ENCODE data around the gene TASP1.

TASP1 gene

DNA sequence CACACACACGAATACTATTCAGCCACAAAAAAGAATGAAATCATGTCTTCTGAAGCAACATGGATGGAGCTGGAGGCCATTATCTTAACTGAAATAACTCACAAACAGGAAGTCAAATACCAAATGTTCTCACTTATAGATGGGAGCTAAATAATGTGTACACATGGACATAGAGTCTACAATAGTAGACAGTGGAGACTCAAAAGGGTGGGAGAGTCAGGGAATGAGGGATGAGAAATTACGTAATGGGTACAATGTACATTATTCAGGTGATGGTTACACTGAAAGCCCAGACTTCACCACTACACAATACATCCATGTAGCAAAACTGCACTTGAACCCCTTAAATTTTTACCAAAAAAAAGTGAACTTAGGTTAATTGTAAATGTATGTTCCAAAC, 160.4 kb downstream of the TASP1 start:
- H3K4me3 ChIP-seq (replicated peaks; ENCODE audit: low read depth, low read length) = no peak overlapping the region
- no peak for DNase-seq (ENCODE audit: extremely low read depth, low read depth)
- TF ChIP-seq, protein P1, sequence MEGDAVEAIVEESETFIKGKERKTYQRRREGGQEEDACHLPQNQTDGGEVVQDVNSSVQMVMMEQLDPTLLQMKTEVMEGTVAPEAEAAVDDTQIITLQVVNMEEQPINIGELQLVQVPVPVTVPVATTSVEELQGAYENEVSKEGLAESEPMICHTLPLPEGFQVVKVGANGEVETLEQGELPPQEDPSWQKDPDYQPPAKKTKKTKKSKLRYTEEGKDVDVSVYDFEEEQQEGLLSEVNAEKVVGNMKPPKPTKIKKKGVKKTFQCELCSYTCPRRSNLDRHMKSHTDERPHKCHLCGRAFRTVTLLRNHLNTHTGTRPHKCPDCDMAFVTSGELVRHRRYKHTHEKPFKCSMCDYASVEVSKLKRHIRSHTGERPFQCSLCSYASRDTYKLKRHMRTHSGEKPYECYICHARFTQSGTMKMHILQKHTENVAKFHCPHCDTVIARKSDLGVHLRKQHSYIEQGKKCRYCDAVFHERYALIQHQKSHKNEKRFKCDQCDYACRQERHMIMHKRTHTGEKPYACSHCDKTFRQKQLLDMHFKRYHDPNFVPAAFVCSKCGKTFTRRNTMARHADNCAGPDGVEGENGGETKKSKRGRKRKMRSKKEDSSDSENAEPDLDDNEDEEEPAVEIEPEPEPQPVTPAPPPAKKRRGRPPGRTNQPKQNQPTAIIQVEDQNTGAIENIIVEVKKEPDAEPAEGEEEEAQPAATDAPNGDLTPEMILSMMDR (IDR thresholded peaks at IDR 0.05; ENCODE audit: low read depth, low read length, missing control alignments) = no peak

DNA sequence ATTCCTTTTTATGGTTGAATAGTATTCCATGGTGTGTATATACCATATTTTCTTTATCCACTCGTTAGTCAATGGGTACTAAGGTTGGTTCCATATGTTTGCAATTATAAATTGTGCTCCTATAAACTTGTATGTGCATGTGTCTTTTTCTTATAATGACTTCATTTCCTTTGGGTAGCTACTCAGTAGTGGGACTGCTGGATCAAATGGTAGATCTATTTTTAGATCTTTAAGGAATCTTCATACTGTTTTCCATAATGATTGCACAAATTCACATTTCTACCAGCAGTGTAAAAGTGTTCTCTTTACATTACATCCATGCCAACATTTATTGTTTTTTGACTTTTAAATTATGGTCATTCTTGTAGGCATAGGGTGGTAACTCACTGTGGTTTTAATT, 164.3 kb downstream of the TASP1 start:
- no peak for DNase-seq (ENCODE audit: extremely low read depth, low read depth)
- no peak overlapping the region for H3K4me3 ChIP-seq (replicated peaks; ENCODE audit: low read depth, low read length)
- TF ChIP-seq, protein P1 (IDR thresholded peaks at IDR 0.05; ENCODE audit: low read depth, low read length, missing control alignments) = no peak

DNA sequence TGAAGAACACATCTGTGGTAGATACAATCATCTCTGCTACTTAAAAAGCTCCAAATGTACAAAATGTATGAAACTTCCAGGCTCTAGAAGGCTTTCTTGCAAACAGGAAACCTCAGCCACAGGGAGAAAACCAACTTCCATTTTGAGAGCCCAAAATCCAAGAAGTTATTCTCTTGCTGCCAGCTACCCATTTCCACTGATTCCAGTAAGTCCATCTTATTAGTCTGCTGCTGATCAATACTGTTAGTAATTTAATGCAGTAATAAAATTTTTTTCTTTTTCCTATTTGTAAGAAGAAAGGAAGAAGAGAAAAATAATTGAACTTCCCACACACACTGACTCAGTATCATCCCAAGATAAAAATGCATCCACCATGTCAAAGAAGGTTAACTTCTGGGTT, 169.5 kb downstream of the TASP1 start:
- TF ChIP-seq, protein P1 (IDR thresholded peaks at IDR 0.05; ENCODE audit: low read depth, low read length, missing control alignments) = no peak
- DNase-seq (ENCODE audit: extremely low read depth, low read depth) = no peak
- no peak overlapping the region for H3K4me3 ChIP-seq (replicated peaks; ENCODE audit: low read depth, low read length)

DNA sequence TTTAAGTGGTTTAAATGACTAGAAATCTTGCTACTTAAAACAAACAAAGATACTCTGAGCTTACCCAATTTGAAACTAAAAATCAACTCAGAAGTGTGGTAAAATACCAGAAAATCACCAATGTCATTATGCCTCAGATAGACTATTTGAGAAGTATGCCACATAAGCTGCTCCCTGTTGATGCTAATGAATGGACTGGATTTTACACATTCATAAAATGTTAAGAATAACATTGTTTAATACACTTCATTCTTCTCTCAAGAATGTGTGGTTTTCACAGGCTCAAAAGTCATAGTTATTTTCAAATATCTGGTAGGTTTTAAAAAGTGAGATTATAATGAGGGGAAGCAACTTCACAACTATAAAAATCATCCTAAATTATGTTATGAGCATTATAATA, 170.6 kb downstream of the TASP1 start:
- no peak for DNase-seq (ENCODE audit: extremely low read depth, low read depth)
- TF ChIP-seq, protein P1 (IDR thresholded peaks at IDR 0.05; ENCODE audit: low read depth, low read length, missing control alignments) = no peak
- no peak overlapping the region for H3K4me3 ChIP-seq (replicated peaks; ENCODE audit: low read depth, low read length)

DNA sequence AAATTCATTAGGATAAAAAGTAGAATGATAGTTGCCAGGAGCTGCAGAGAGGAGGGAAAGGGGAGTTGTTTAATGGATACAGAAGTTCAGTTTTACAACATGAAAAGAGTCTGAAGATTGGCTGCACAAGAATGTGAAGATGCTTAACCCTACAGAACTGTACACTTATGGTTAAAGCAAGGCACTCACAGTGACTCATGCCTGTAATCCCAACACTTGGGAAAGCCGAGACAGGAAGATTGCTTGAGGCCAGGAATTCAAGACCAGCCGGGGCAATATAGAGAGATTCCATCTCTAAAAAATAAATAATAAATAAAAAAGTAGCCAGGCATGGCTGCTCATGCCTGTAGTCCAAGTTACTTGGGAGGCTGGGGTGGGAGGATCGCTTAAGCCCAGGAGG, 174.0 kb downstream of the TASP1 start:
- H3K4me3 ChIP-seq (replicated peaks; ENCODE audit: low read depth, low read length) = no peak overlapping the region
- TF ChIP-seq, protein P1 (IDR thresholded peaks at IDR 0.05; ENCODE audit: low read depth, low read length, missing control alignments) = no peak
- no peak for DNase-seq (ENCODE audit: extremely low read depth, low read depth)

DNA sequence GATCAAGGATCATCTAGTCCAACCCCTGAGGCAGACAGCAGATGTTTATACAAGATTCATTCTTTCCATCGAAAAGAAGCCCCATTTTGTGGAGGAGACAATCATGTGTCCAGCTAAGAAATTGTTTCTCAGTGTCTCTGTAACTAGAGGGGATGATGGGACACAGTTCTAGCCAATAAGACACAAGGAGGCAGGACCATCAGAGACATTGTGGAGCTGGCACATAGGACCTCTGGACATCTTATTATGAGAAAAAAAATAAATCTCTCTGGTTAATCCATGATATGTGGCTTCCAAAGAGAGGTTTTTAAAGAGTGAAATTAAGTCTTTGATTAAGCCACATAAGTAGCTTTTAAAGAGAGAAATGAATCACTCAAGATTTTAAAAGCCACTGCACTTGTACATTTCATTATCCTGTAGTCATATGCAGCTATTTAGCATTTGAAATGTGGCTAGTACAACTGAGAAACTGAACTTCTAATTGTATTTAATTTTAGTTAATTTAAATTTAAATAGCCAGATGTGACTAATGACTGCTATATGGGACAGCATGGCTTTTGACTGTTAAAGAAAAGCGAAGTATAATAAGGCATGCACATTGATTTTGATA, 176.8 kb downstream of the TASP1 start:
- no peak for DNase-seq (ENCODE audit: extremely low read depth, low read depth)
- TF ChIP-seq, protein P1 (IDR thresholded peaks at IDR 0.05; ENCODE audit: low read depth, low read length, missing control alignments) = no peak
- no peak overlapping the region for H3K4me3 ChIP-seq (replicated peaks; ENCODE audit: low read depth, low read length)

DNA sequence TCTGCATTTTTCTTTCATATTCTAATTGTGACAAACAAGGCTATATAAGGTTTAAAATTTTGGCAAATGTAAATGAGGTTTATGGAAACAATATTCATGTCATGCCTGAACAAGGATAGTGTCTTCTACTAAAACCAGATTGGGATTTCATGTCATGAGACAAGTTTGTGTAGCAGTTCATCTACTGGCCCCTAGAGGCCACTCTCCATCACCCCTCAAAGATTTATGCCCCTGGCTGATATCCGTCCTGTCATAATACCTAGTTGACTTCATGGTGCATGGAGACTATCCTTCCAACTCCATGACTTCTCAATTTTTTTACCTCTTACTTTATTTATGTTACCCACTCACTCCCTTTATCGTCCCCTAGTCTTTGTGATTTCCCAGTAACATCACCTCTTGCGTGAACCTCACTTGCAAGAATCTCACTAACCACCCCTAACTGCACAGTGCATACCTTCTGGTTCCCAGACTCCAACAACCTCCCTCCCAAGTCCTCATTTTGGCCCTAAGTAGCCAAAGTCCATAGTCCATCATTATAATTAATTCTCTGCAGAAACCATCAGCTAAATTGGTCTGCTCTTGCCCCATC, 179.8 kb downstream of the TASP1 start:
- TF ChIP-seq, protein P1 (IDR thresholded peaks at IDR 0.05; ENCODE audit: low read depth, low read length, missing control alignments) = peak; percentile 81
- DNase-seq (ENCODE audit: extremely low read depth, low read depth) = no peak
- H3K4me3 ChIP-seq (replicated peaks; ENCODE audit: low read depth, low read length) = no peak overlapping the region
